ENCODE results near the gene C2CD4D.
A peak's percentile ranks its signal among the peaks of the same experiment; 100 is the strongest.

C2CD4D gene

GRCh38 chr1:151846062-151846568 lies 6.5 kb upstream of the C2CD4D start:
- TF ChIP-seq CTCF (IDR thresholded peaks at IDR 0.05; ENCODE audit: unreplicated experiment in 3 of 3) = no peak
- peaks cover 49% of the 10 kb centered on the region for H3K27me3 Mint-ChIP-seq (ENCODE audit: low read depth)
- no peak overlapping the region for H3K4me3 Mint-ChIP-seq
- no peak overlapping the region for H3K27ac Mint-ChIP-seq
- no peaks in the 10 kb centered on the region for H3K9me3 Mint-ChIP-seq
- H3K36me3 Mint-ChIP-seq (ENCODE audit: low read depth) = no peaks in the 10 kb centered on the region
- peaks cover 7% of the 10 kb centered on the region for H3K4me1 Mint-ChIP-seq

- H3K27me3 Mint-ChIP-seq (ENCODE audit: low read depth) = peaks cover 70% of the 10 kb centered on the region
- H3K9me3 Mint-ChIP-seq = no peaks in the 10 kb centered on the region
- H3K4me1 Mint-ChIP-seq = no peaks in the 10 kb centered on the region
- H3K27ac Mint-ChIP-seq = no peak overlapping the region
- no peak overlapping the region for H3K4me3 Mint-ChIP-seq
- no peak for TF ChIP-seq CTCF (IDR thresholded peaks at IDR 0.05; ENCODE audit: unreplicated experiment in 3 of 3)
- no peaks in the 10 kb centered on the region for H3K36me3 Mint-ChIP-seq (ENCODE audit: low read depth)
These were observed 3.8 kb upstream of the C2CD4D start for GRCh38 chr1:151843398-151843797.

DNA sequence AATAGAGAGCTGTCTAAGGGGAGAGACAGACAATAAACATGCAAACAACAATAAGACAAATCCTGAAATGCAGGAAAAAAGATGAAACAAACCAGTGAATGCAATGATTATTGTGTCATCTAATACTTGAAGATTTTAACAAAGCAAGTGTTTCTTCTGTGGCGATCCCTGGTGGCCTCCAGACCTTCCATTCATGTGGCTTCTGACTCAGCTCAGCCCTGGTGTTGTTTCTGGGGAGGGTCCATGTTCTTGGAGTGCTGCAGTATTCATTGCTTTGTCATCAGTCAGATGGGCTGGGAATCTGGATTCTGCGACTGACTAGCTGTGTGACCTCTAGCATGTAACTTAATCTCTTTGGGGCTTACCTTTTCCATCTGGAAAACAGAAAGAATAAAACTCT lies 1.5 kb upstream of the C2CD4D start:
- Mint-ChIP-seq H3K27me3 (ENCODE audit: low read depth) (peaks cover 78% of the 10 kb centered on the region), H3K27ac (no peak overlapping the region), H3K4me3 (no peak overlapping the region), H3K36me3 (ENCODE audit: low read depth) (no peaks in the 10 kb centered on the region), H3K4me1 (peaks cover 13% of the 10 kb centered on the region), H3K9me3 (peaks cover 3% of the 10 kb centered on the region)
- no peak for TF ChIP-seq CTCF (IDR thresholded peaks at IDR 0.05; ENCODE audit: unreplicated experiment in 3 of 3)

GRCh38 chr1:151840421-151840820 lies 801 bp upstream of the C2CD4D start:
- no peaks in the 10 kb centered on the region for H3K36me3 Mint-ChIP-seq (ENCODE audit: low read depth)
- peaks cover 13% of the 10 kb centered on the region for H3K4me1 Mint-ChIP-seq
- peaks cover 79% of the 10 kb centered on the region for H3K27me3 Mint-ChIP-seq (ENCODE audit: low read depth)
- peaks cover 3% of the 10 kb centered on the region for H3K9me3 Mint-ChIP-seq
- H3K4me3 Mint-ChIP-seq = peak overlapping the region; percentile 75 to 78 (median 75)
- no peak for TF ChIP-seq CTCF (IDR thresholded peaks at IDR 0.05; ENCODE audit: unreplicated experiment in 3 of 3)
- no peak overlapping the region for H3K27ac Mint-ChIP-seq

DNA sequence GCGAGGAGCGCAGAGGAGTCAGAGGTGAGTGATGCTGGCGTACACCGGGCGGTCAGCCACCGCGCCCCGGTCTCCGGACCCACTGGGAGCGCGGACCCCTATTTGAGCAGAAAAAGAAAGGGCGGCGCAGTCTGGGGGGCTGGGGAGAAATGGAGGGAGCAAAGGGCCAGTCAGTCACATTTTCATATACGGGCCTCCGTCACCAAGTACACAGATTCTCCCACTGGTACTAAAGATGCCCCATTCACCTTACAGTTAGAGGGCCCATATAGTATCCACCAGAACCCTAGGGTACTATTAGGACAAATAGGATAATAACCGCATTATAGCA lies 573 bp downstream of the C2CD4D start:
- Mint-ChIP-seq H3K4me3 (peak overlapping the region; percentile 75 to 78 (median 75)), H3K27me3 (ENCODE audit: low read depth) (peaks cover 77% of the 10 kb centered on the region), H3K27ac (no peak overlapping the region), H3K4me1 (peaks cover 13% of the 10 kb centered on the region), H3K36me3 (ENCODE audit: low read depth) (no peaks in the 10 kb centered on the region), H3K9me3 (peaks cover 3% of the 10 kb centered on the region)
- no peak for TF ChIP-seq CTCF (IDR thresholded peaks at IDR 0.05; ENCODE audit: unreplicated experiment in 3 of 3)

DNA sequence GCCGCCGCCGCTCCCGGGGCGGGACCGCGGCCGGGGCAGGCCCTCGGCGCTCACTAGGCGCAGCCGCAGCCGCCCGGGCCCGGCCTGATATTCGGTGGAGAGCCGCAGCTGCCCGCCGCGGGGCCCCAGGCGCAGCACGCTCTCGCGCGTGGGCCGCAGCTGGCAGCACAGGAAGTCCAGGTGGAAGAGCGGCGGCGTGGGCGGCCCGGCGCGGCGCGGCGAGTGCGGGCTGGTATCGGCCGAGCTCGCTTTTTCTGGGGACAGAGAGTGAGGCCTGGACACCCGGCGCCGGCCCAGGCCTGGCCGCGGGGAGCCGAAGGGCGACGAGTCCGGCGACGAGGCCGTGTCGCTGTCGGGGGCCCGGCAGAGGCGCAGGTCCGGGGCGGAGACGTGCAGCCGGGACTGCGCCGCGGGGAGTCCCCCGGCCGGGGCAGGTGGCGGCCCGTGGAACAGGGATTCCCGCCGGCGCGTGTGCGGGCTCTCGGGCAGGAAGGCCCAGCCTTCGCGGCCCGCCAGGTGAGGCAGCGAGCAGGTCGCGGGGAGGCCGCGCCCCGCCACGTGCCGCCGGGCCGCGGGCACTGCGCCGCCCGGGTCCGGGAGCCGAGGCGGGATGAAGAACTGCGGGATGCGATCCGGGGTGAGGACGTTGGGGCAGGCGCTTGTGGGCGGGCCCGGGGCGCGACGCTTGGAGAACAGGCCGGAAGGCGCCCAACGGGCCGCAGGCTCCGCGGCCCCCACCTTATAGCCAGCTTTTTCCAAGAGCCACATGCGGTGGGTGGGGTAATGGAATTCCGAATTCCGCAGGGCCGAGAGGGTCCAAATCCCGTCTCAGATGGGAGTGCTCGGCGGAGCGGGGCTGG lies 1.2 kb downstream of the C2CD4D start:
- TF ChIP-seq CTCF (IDR thresholded peaks at IDR 0.05; ENCODE audit: unreplicated experiment in 3 of 3) = no peak
- Mint-ChIP-seq H3K36me3 (ENCODE audit: low read depth) (no peaks in the 10 kb centered on the region), H3K27me3 (ENCODE audit: low read depth) (peaks cover 76% of the 10 kb centered on the region), H3K4me3 (peak overlapping the region; percentile 75 to 78 (median 75)), H3K27ac (no peak overlapping the region), H3K4me1 (peaks cover 18% of the 10 kb centered on the region), H3K9me3 (peaks cover 3% of the 10 kb centered on the region)

Data from nephron (organoid).